HCT116 (cell line): ENCODE results near the gene TFIP11.

Source experiments
- CEBPB ChIP-seq: IDR thresholded peaks from 2 replicates; pipeline ENCODE4 v1.6.1; 2012; ENCODE audit warnings: low read depth
- EZH2 ChIP-seq: fragments of 200-600 bp; sonication (generic); IDR thresholded peaks from 2 replicates; pipeline ENCODE4 v1.6.1; 2017; ENCODE audit warnings: antibody characterized with exemption, mixed run types
- POLR2A ChIP-seq: IDR thresholded peaks from 2 replicates; pipeline ENCODE4 v1.7.0; 2011; ENCODE audit warnings: borderline replicate concordance; ENCODE audit not compliant: insufficient read depth, insufficient read length; ENCODE audit errors: extremely low read depth
- RAD21 ChIP-seq: IDR thresholded peaks from 2 replicates; pipeline ENCODE4 v1.6.1; 2012; ENCODE audit warnings: low read depth, mild to moderate bottlenecking
- SP1 ChIP-seq: IDR thresholded peaks from 2 replicates; pipeline ENCODE4 v1.6.1; 2012; ENCODE audit warnings: low read depth
- TF ChIP-seq, protein P1 (sequence below), 3 experiments: fragments of 200-600 bp in 1 of 3; sonication (generic) in 1 of 3; IDR thresholded peaks in 2 of 3; conservative IDR thresholded peaks in 1 of 3; 2 replicates each; pipeline ENCODE4 v1.5.1; 2012 to 2017; ENCODE audit warnings: low read depth in 2 of 3, low read length in 2 of 3, antibody characterized with exemption in 1 of 3, borderline replicate concordance in 1 of 3, control low read depth in 1 of 3, mild to moderate bottlenecking in 1 of 3, mixed read lengths in 1 of 3, mixed run types in 1 of 3, moderate library complexity in 1 of 3; ENCODE audit not compliant: insufficient read depth in 1 of 3
- TF ChIP-seq, protein P2 (sequence below): IDR thresholded peaks from 2 replicates; pipeline ENCODE4 v1.6.1; 2012; ENCODE audit warnings: low read depth
- TF ChIP-seq, protein P3 (sequence below): IDR thresholded peaks from 2 replicates; pipeline ENCODE4 v1.6.1; 2012

DNA sequence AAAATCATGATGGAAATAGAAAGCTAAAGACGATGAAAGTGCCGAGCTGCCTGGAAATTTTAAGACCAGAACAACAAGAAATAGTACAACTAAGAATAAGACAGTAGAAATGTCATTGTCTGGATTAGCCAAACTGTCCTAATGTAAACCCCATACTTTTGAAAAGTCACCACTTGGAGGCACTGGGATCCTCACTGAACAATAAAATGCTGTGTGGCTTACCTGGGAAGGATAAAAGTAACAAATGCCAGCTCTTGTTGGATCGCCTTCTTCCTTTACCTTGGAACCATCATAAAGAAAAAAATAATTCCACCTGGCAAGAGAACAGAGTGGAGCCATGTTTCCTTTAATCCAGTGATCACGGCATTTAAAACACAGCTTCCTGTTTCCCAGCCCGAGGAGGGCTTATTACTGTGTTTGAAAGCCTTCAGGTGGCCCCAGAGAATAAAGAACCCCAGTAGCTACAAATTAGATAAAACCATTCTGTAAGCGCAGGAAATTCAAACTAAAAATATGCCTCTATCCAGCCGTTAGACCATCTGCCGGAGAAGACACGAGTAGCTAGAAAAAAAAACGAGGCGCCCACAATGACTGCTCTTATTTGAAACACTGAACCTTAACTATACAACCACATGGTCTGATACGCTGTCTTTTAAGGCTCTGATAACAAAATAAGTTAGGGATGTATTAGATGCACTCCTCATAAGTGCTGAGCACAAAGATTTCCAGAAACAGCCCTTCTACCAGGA lies 33.1 kb downstream of the TFIP11 start:
- TF ChIP-seq, protein P1, sequence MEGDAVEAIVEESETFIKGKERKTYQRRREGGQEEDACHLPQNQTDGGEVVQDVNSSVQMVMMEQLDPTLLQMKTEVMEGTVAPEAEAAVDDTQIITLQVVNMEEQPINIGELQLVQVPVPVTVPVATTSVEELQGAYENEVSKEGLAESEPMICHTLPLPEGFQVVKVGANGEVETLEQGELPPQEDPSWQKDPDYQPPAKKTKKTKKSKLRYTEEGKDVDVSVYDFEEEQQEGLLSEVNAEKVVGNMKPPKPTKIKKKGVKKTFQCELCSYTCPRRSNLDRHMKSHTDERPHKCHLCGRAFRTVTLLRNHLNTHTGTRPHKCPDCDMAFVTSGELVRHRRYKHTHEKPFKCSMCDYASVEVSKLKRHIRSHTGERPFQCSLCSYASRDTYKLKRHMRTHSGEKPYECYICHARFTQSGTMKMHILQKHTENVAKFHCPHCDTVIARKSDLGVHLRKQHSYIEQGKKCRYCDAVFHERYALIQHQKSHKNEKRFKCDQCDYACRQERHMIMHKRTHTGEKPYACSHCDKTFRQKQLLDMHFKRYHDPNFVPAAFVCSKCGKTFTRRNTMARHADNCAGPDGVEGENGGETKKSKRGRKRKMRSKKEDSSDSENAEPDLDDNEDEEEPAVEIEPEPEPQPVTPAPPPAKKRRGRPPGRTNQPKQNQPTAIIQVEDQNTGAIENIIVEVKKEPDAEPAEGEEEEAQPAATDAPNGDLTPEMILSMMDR (IDR thresholded peaks at IDR 0.05 in 2 of 3, conservative IDR thresholded peaks at IDR 0.05 in 1 of 3; ENCODE audit: borderline replicate concordance in 1 of 3, insufficient read depth in 1 of 3, low read depth in 2 of 3, low read length in 2 of 3): no peak
- TF ChIP-seq, protein P2, sequence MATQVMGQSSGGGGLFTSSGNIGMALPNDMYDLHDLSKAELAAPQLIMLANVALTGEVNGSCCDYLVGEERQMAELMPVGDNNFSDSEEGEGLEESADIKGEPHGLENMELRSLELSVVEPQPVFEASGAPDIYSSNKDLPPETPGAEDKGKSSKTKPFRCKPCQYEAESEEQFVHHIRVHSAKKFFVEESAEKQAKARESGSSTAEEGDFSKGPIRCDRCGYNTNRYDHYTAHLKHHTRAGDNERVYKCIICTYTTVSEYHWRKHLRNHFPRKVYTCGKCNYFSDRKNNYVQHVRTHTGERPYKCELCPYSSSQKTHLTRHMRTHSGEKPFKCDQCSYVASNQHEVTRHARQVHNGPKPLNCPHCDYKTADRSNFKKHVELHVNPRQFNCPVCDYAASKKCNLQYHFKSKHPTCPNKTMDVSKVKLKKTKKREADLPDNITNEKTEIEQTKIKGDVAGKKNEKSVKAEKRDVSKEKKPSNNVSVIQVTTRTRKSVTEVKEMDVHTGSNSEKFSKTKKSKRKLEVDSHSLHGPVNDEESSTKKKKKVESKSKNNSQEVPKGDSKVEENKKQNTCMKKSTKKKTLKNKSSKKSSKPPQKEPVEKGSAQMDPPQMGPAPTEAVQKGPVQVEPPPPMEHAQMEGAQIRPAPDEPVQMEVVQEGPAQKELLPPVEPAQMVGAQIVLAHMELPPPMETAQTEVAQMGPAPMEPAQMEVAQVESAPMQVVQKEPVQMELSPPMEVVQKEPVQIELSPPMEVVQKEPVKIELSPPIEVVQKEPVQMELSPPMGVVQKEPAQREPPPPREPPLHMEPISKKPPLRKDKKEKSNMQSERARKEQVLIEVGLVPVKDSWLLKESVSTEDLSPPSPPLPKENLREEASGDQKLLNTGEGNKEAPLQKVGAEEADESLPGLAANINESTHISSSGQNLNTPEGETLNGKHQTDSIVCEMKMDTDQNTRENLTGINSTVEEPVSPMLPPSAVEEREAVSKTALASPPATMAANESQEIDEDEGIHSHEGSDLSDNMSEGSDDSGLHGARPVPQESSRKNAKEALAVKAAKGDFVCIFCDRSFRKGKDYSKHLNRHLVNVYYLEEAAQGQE: no peak
- TF ChIP-seq SP1 (no peak), CEBPB (no peak), EZH2 (no peak), RAD21 (no peak), POLR2A (no peak)
- TF ChIP-seq, protein P3, sequence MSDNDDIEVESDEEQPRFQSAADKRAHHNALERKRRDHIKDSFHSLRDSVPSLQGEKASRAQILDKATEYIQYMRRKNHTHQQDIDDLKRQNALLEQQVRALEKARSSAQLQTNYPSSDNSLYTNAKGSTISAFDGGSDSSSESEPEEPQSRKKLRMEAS: no peak
